K562 (cell line): ENCODE data around the gene SFRP5. TPM values are rescaled to one million over a fixed set of nuclear protein-coding genes. Genes with fewer than 3 reads are reported as not detected.
A peak's percentile ranks its signal among the peaks of the same experiment; 100 is the strongest.

Source experiments
- ATAC-seq: fragments of 200-7000 bp; cut with Tn5 transposase; 3 replicates; pipeline ENCODE4 v1.9.1; 2020; ENCODE audit warnings: moderate library complexity
- BruUV-seq: library from RNA; stranded (reverse); fragments of 400-500 nt; replicated peaks from 2 replicates; lab custom pipeline; 2021; lab: Mats Ljungman, UMichigan
- CTCF ChIA-PET: fragments of 300-600 bp; formaldehyde crosslinking; extraction: SDS; loops from one replicate; lab custom pipeline; 2021; ENCODE audit warnings: low intra/inter-chr PET ratio; lab: Yijun Ruan, JAX
- POLR2A ChIA-PET: fragments of 300-600, 350-650 bp; sonication (Branson Sonifier 250); formaldehyde crosslinking; extraction: SDS; loops from one replicate; lab custom pipeline; 2021; ENCODE audit warnings: antibody characterized with exemption, inconsistent platforms; lab: Yijun Ruan, JAX
- DNase-seq, 4 experiments: peaks; one replicate each; pipeline versions ENCODE4 v3.0.0 to v3.0.0-alpha.2; 2011 to 2018; ENCODE audit warnings: low spot score in 3 of 4, mixed read lengths in 3 of 4; ENCODE audit errors: extremely low read depth in 1 of 4
- FAIRE-seq: peaks from 2 replicates; lab custom pipeline; 2011; peaks lifted over from hg19 to GRCh38; lab: Jason Lieb, UNC
- H2AFZ ChIP-seq: 2 replicates; pipeline ENCODE4 v1.6.0; 2011; ENCODE audit warnings: low read depth, low read length, control low read depth, inconsistent platforms
- H3K27ac ChIP-seq: fragments of 200-600 bp; 3 replicates; pipeline ENCODE4 v1.8.0; 2011; ENCODE audit warnings: low read depth, mild to moderate bottlenecking, control low read depth, inconsistent platforms, low read length, moderate library complexity, mixed read lengths; ENCODE audit errors: extremely low read depth
- H3K27me3 ChIP-seq, 2 experiments: fragments of 300-600 bp in 1 of 2; 2 replicates in 1 of 2; 3 replicates in 1 of 2; pipeline versions ENCODE4 v1.6.0 to v1.8.0; 2011; ENCODE audit warnings: inconsistent platforms in 2 of 2, low read length in 2 of 2, mild to moderate bottlenecking in 1 of 2, mixed read lengths in 1 of 2, moderate library complexity in 1 of 2; ENCODE audit not compliant: control insufficient read depth in 2 of 2, insufficient read depth in 2 of 2
- H3K36me3 ChIP-seq: fragments of 300-600 bp; 3 replicates; pipeline ENCODE4 v1.8.0; 2011; ENCODE audit warnings: mild to moderate bottlenecking, low read length, inconsistent platforms; ENCODE audit not compliant: control insufficient read depth, insufficient read depth
- H3K4me1 ChIP-seq, 2 experiments: fragments of 200-600 bp in 1 of 2; replicated peaks in 1 of 2; 2 replicates in 1 of 2; 3 replicates in 1 of 2; pipeline versions ENCODE4 v1.5.1 to v1.8.0; 2011; ENCODE audit warnings: inconsistent platforms in 2 of 2, low read length in 2 of 2, mild to moderate bottlenecking in 1 of 2, mixed read lengths in 1 of 2, moderate library complexity in 1 of 2; ENCODE audit not compliant: control insufficient read depth in 2 of 2, insufficient read depth in 2 of 2
- H3K4me2 ChIP-seq: 2 replicates; pipeline ENCODE4 v1.6.1; 2011; ENCODE audit warnings: low read length, control low read depth, inconsistent platforms, mixed read lengths; ENCODE audit not compliant: insufficient read depth
- H3K4me3 ChIP-seq: fragments of 200-600 bp; sonication (generic), shearing (Covaris generic); 2 replicates; pipeline ENCODE4 v1.5.1; 2016; ENCODE audit warnings: control low read depth, inconsistent platforms
- H3K79me2 ChIP-seq: fragments of 200-600 bp; 3 replicates; pipeline ENCODE4 v1.8.0; 2011; ENCODE audit warnings: low read length, inconsistent platforms; ENCODE audit not compliant: control insufficient read depth, insufficient read depth
- H3K9ac ChIP-seq, 2 experiments: 2 replicates each; pipeline versions ENCODE4 v1.6.0 to v1.6.1; 2011; ENCODE audit warnings: low read depth in 2 of 2, low read length in 2 of 2, control low read depth in 1 of 2, inconsistent platforms in 1 of 2, mild to moderate bottlenecking in 1 of 2, mixed read lengths in 1 of 2; ENCODE audit not compliant: insufficient read depth in 1 of 2
- H3K9me1 ChIP-seq: one replicate; pipeline ENCODE4 v1.6.0; 2011; ENCODE audit warnings: inconsistent platforms, mild to moderate bottlenecking, low read length, moderate library complexity; ENCODE audit not compliant: control insufficient read depth, insufficient read depth
- H3K9me3 ChIP-seq: replicated peaks from 2 replicates; pipeline ENCODE4 v1.5.1; 2011; ENCODE audit warnings: low read depth, low read length, inconsistent platforms; ENCODE audit not compliant: control insufficient read depth, insufficient read depth
- H4K20me1 ChIP-seq: replicated peaks from 2 replicates; pipeline ENCODE4 v1.6.1; 2011; ENCODE audit warnings: low read length, inconsistent platforms, mixed read lengths; ENCODE audit not compliant: control insufficient read depth, insufficient read depth
- CEBPB ChIP-seq: fragments of 450-650 bp; IDR thresholded peaks from 2 replicates; pipeline ENCODE4 v1.6.1; 2016; ENCODE audit warnings: missing genetic modification characterization, missing compliant biosample characterization
- DNMT1 ChIP-seq: fragments of 450-650 bp; IDR thresholded peaks from 2 replicates; pipeline ENCODE4 v1.6.1; 2016; ENCODE audit warnings: antibody characterized with exemption, mild to moderate bottlenecking
- GTF3C2 ChIP-seq: IDR thresholded peaks from 3 replicates; pipeline ENCODE4 v1.6.1; 2011; ENCODE audit warnings: borderline replicate concordance, mild to moderate bottlenecking, moderate library complexity; ENCODE audit not compliant: insufficient read length; ENCODE audit errors: extremely low read depth
- NFIC ChIP-seq: fragments of 450-650 bp; IDR thresholded peaks from 2 replicates; pipeline ENCODE4 v1.6.1; 2017; ENCODE audit warnings: mild to moderate bottlenecking, inconsistent platforms
- ZNF174 ChIP-seq: fragments of 250-450 bp; sonication (Bioruptor Pico); IDR thresholded peaks from 2 replicates; pipeline ENCODE4 v1.4.0; 2020; ENCODE audit warnings: mild to moderate bottlenecking
- ZNF23 ChIP-seq: fragments of 250-450 bp; sonication (Bioruptor Pico); IDR thresholded peaks from 2 replicates; pipeline ENCODE4 v1.4.0; 2020; ENCODE audit warnings: mild to moderate bottlenecking
- WGBS: fragments of 100-300 bp; shearing (Covaris generic); methylation state at CpG from one replicate; pipeline ENCODE4 v1.1.6; 2016; ENCODE audit warnings: low coverage, mixed read lengths; ENCODE audit not compliant: insufficient coverage; ENCODE audit errors: missing lambda C conversion rate; 5-methylcytosine and 5-hydroxymethylcytosine counted together
- in situ Hi-C: fragments of 300-500 bp; cut with MboI; formaldehyde crosslinking; loops from 4 replicates; pipeline ENCODE4 v1.15.0; 2018; ENCODE audit warnings: inconsistent platforms, mixed read lengths
- intact Hi-C: fragments of 100-400 bp; cut with micrococcal nuclease; formaldehyde crosslinking; loops from 2 replicates; pipeline ENCODE4 v1.14.2; 2022
- polyA plus RNA-seq, 8 experiments: library from polyadenylated mRNA; depleted of rRNA in 4 of 8; stranded (reverse) in 5 of 8; unstranded in 3 of 8; fragments of >200 nt; fragmentation: Nextera tagmentation in 2 of 8; fragmentation: Illumina TruSeq in 1 of 8; extraction: Ambion mirVana in 2 of 8; extraction: Trizol in 1 of 8; gene quantifications; 2 replicates each; pipeline versions ENCODE4 v1.2.1 to v1.2.3, GENCODE V29; 2011 to 2014; ENCODE audit warnings: inconsistent platforms in 1 of 8, missing spikeins in 1 of 8
- total RNA-seq, 7 experiments: library from RNA; depleted of rRNA in 6 of 7; stranded (reverse); fragments of >200 nt in 6 of 7; fragmentation: Illumina TruSeq in 2 of 7; extraction: Trizol in 2 of 7; gene quantifications; 2 replicates each; pipeline versions ENCODE4 v1.2.1 to v1.2.3, GENCODE V29; 2011 to 2021; ENCODE audit warnings: low replicate concordance in 1 of 7

The SFRP5 gene
- total and polyA plus RNA-seq, 9 of the 15 experiments (the other 6 are each of a cell fraction or from before 2014, with no cell fraction given): 0.07 to 0.29 (median 0.13) TPM; not detected in 3

- TF ChIP-seq ZNF23 (no peak), ZNF174 (CRISPR knock-in tag) (no peak), DNMT1 (no peak)
- TF ChIP-seq, all 486 proteins: peak for 17
Observed at GRCh38 chr10:97726636-97727178, 45.1 kb downstream of the SFRP5 start (continued).

- no peaks in the 10 kb centered on the region for H3K79me2 ChIP-seq
- H3K4me1 ChIP-seq: peaks cover under 1 to 2% of the 10 kb centered on the region in 2 experiments; a peak in 4 of 5 replicates
- H3K27ac ChIP-seq: no peak overlapping the region
- TF ChIP-seq NFIC (peak; percentile 68), GTF3C2 (no peak), CEBPB (tag) (peak; percentile 59; the same call in 1 of the 2 replicates)
- no peaks in the 10 kb centered on the region for H3K36me3 ChIP-seq
- FAIRE-seq (no peak), ATAC-seq (peak; percentile 62), DNase-seq (no peak)
- no TSS peak for BruUV-seq
- WGBS: 28% methylated on average over 5 of the region's 5 CpGs
- CTCF ChIA-PET: no interaction called here
- intact Hi-C loops: no loop called here
- no peaks in the 10 kb centered on the region for H3K9me3 ChIP-seq
- POLR2A ChIA-PET: interaction anchor here (0.7 to 1.8 kb wide), 5 partner anchors 10 to 119 kb away, joined by 3 to 7 read pairs (median 4); partner anchors contain the start of gene ZFYVE27
- no peak overlapping the region for H3K9ac ChIP-seq
- peak overlapping the region; percentile 23; the same call in 1 of the 2 replicates for H2AFZ ChIP-seq
- no peaks in the 10 kb centered on the region for H3K27me3 ChIP-seq
- H3K4me2 ChIP-seq: no peak overlapping the region
- no peaks in the 10 kb centered on the region for H3K9me1 ChIP-seq
- H4K20me1 ChIP-seq: no peaks in the 10 kb centered on the region
- in situ Hi-C loops: no loop called here
- H3K4me3 ChIP-seq: no peak overlapping the region
Observed at GRCh38 chr10:97724341-97724941, 47.4 kb downstream of the SFRP5 start.
